Measurements from ENCODE around the gene ACO2.

ACO2 gene

DNA sequence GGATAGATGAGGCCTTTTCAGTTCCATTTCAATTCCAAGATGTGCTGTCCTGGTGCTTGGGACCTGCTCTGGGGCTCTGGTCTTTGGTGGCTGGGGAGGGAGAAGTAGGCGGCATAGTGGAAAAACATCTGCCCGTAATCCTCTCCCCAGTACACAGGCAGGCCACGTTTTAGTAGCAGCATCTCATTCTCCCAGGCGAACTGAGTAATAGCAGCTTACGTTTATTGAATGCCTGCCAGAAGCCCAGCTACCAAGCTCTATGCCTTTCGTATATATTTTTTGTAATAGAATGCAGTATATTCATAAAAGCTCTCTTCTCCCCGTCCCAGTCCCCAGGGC is 11.4 kb downstream of the ACO2 start:
- H3K4me3 ChIP-seq (ENCODE audit: low read depth, low read length), result no peak overlapping the region
- H3K36me3 ChIP-seq, result no peaks in the 10 kb centered on the region
- no peak for DNase-seq
- TF ChIP-seq, protein P1, sequence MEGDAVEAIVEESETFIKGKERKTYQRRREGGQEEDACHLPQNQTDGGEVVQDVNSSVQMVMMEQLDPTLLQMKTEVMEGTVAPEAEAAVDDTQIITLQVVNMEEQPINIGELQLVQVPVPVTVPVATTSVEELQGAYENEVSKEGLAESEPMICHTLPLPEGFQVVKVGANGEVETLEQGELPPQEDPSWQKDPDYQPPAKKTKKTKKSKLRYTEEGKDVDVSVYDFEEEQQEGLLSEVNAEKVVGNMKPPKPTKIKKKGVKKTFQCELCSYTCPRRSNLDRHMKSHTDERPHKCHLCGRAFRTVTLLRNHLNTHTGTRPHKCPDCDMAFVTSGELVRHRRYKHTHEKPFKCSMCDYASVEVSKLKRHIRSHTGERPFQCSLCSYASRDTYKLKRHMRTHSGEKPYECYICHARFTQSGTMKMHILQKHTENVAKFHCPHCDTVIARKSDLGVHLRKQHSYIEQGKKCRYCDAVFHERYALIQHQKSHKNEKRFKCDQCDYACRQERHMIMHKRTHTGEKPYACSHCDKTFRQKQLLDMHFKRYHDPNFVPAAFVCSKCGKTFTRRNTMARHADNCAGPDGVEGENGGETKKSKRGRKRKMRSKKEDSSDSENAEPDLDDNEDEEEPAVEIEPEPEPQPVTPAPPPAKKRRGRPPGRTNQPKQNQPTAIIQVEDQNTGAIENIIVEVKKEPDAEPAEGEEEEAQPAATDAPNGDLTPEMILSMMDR (IDR thresholded peaks at IDR 0.05; ENCODE audit: low read depth, low read length), result no peak
- no peaks in the 10 kb centered on the region for H3K9me3 ChIP-seq (ENCODE audit: severe bottlenecking)
- no peak overlapping the region for H3K27ac ChIP-seq
- no peaks in the 10 kb centered on the region for H3K27me3 ChIP-seq (ENCODE audit: insufficient read depth, low read depth, severe bottlenecking)

DNA sequence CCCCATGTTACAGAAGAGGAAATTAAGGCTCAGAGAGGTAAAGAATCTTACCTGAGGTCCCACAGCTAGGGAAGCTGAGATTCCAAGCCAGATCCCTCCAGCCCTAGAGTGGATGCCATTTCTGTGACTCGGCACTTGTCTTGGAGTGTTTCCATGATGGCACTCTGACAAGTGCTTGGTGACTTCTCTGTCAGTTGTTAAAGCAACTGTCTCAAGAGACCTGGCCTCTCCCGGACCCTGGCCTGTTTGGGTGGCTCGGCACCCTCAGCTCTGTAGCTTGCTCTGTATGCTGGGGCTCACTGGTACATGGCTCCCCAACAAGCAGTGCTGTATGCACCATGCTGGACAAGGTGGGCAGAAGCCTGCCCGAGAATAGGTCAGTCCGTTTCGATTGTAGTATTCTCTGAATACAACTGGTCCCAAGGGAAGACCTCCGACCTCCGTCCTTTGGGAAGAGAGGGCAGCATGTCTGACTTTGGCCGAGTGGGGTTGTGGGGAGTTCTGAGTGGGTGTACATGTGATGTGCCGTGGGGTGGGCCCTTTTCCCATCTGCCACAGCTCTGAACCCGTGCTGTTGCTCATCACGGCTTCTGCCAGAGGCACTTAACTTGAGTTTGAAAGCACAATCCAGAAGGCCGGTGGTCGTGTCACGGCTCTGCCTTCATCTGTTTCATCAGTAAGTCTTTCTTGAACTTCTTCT is 12.4 kb downstream of the ACO2 start:
- TF ChIP-seq, protein P1 (IDR thresholded peaks at IDR 0.05; ENCODE audit: low read depth, low read length), result no peak
- no peak overlapping the region for H3K27ac ChIP-seq
- no peak overlapping the region for H3K4me3 ChIP-seq (ENCODE audit: low read depth, low read length)
- no peaks in the 10 kb centered on the region for H3K27me3 ChIP-seq (ENCODE audit: insufficient read depth, low read depth, severe bottlenecking)
- H3K36me3 ChIP-seq, result no peaks in the 10 kb centered on the region
- H3K9me3 ChIP-seq (ENCODE audit: severe bottlenecking), result no peaks in the 10 kb centered on the region
- no peak for DNase-seq

DNA sequence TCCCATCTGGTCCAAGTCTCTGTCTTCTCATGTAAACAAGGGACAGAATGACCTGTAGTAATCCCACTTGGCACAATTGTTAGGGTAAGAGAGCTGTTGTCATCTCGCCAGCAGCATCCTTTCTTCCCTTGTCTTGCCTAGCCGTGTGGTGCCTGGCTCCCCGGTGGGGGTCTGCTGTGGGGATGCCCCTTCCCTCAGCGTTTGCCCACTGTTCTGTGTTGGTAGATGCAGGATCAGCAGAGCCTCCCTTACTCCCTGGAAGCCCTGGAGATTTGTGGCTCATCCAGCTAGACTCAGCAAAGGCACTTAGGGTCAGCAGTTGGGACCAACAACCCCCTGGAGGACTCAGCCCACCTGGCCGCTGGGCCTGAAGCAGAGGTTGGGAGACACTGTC is 13.0 kb downstream of the ACO2 start:
- TF ChIP-seq, protein P1 (IDR thresholded peaks at IDR 0.05; ENCODE audit: low read depth, low read length), result no peak
- no peaks in the 10 kb centered on the region for H3K36me3 ChIP-seq
- no peaks in the 10 kb centered on the region for H3K9me3 ChIP-seq (ENCODE audit: severe bottlenecking)
- no peak overlapping the region for H3K27ac ChIP-seq
- no peak for DNase-seq
- no peaks in the 10 kb centered on the region for H3K27me3 ChIP-seq (ENCODE audit: insufficient read depth, low read depth, severe bottlenecking)
- no peak overlapping the region for H3K4me3 ChIP-seq (ENCODE audit: low read depth, low read length)

DNA sequence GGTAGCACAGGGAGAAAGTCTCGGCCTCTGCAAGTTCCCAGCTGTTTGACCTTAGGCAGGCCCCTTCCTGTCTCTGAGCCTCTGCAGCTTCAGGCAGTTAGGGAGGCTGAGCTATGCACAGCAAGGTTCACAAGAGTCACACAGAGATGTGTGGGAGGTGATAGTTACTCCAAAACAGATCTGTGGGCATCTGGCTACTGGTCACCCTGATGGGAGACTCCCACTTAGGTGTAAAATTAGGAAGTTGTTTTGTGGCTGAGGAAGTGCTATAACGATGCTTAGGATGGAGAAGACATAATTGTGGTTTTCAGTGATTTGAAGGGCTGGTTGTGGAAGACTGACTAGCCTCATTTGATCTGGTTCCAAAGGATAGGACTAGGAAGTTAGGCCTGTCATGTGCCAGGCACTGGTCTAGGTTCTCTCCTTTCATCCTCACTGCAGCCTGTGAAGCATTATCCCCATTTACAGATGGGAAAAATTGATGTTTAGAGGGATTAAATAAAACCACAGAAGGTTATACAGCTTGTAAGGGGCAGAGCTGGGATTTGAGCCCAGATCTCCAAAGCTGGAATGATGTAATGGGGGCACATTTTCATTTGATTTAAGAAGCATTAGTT is 13.5 kb downstream of the ACO2 start:
- Histone ChIP-seq H3K4me3 (ENCODE audit: low read depth, low read length) (no peak overlapping the region), H3K27me3 (ENCODE audit: insufficient read depth, low read depth, severe bottlenecking) (no peaks in the 10 kb centered on the region), H3K27ac (peak overlapping the region; percentile 22; the same call in 1 of the 2 replicates), H3K36me3 (no peaks in the 10 kb centered on the region), H3K9me3 (ENCODE audit: severe bottlenecking) (no peaks in the 10 kb centered on the region)
- DNase-seq, result no peak
- TF ChIP-seq, protein P1 (IDR thresholded peaks at IDR 0.05; ENCODE audit: low read depth, low read length), result no peak

DNA sequence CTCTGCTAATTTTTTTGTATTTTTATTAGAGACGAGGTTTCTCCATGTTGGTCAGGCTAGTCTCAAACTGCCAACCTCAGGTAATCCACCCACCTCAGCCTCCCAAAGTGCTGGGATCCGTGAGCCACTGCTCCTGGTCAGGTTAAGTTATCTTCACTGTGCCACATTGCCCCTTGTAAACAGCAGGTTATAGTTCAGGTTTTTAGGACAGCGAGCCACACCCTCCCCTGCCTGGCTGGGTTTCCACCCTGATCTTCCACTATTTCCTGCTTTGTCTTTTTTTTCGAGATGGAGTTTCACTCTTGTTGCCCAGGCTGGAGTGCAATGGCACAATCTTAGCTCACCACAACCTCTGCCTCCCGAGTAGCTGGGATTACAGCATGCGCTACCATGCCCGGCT is 16.1 kb downstream of the ACO2 start:
- no peak for DNase-seq
- H3K36me3 ChIP-seq, result no peaks in the 10 kb centered on the region
- TF ChIP-seq, protein P1 (IDR thresholded peaks at IDR 0.05; ENCODE audit: low read depth, low read length), result no peak
- H3K9me3 ChIP-seq (ENCODE audit: severe bottlenecking), result no peaks in the 10 kb centered on the region
- H3K4me3 ChIP-seq (ENCODE audit: low read depth, low read length), result no peak overlapping the region
- no peak overlapping the region for H3K27ac ChIP-seq
- no peaks in the 10 kb centered on the region for H3K27me3 ChIP-seq (ENCODE audit: insufficient read depth, low read depth, severe bottlenecking)
